Measurements from ENCODE around the gene AKT2.
"Not testable (repeated sequence)": the region's sequence is repeated elsewhere in the genome, so short reads cannot be mapped to it uniquely, and the experiment has no call there.

Gene AKT2

DNA sequence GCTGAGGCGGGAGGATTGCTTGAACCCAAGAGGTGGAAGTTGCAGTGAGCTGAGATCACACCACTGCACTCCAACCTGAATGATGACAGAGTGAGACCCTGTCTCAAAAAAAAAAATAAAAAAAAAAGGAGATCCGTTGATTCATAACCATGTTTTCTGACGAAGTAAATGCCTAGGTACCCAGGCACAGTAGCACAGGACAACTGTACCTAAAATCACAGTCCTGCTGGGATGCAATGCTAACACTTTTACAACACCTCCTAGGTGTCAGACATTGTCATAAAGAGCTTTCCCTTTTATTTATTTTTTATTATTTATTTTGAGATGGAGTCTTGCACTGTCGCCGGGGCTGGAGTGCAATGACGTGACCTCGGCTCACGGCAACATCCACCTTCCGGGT, 64.5 kb downstream of the AKT2 start:
- H3K36me3 ChIP-seq (ENCODE audit: control insufficient read depth in 1 of 2, insufficient read depth in 2 of 2, low read length in 2 of 2), result no peaks in the 10 kb centered on the region
- no peaks in the 10 kb centered on the region for H3K79me2 ChIP-seq (ENCODE audit: control insufficient read depth, insufficient read depth, low read length, poor library complexity)
- H4K8ac ChIP-seq (ENCODE audit: low read depth, low read length), result no peak overlapping the region
- H3K27me3 ChIP-seq (ENCODE audit: insufficient read depth, low read length), result peaks cover 27% of the 10 kb centered on the region
- no peak overlapping the region for H2AK5ac ChIP-seq (ENCODE audit: low read length)
- H2BK120ac ChIP-seq (ENCODE audit: insufficient read depth, low read length, poor library complexity), result no peak overlapping the region
- DNase-seq, result no peak
- no peak overlapping the region for H3K4me2 ChIP-seq (ENCODE audit: low read length)
- no peak overlapping the region for H2BK12ac ChIP-seq (ENCODE audit: low read length)
- no peak overlapping the region for H3K4me3 ChIP-seq (ENCODE audit: low read depth, low read length)
- peaks cover 1% of the 10 kb centered on the region for H3K9me3 ChIP-seq (ENCODE audit: insufficient read depth, low read depth, low read length)
- no peak overlapping the region for H4K91ac ChIP-seq (ENCODE audit: low read depth, low read length)
- no peak overlapping the region for H4K12ac ChIP-seq (ENCODE audit: low read depth, low read length)
- H3K14ac ChIP-seq (ENCODE audit: low read length), result no peak overlapping the region
- no peak overlapping the region for H2AFZ ChIP-seq (ENCODE audit: insufficient read depth, low read length, poor library complexity)
- H3K79me1 ChIP-seq (ENCODE audit: low read length), result no peaks in the 10 kb centered on the region
- H2BK5ac ChIP-seq (ENCODE audit: low read depth, low read length, poor library complexity), result no peak overlapping the region
- H3K23ac ChIP-seq (ENCODE audit: low read length), result no peak overlapping the region
- H3K18ac ChIP-seq (ENCODE audit: low read length), result no peak overlapping the region
- H3K4me1 ChIP-seq (ENCODE audit: control insufficient read depth in 1 of 2, insufficient read depth in 2 of 2, low read length in 2 of 2), result peaks cover 2 to 3% of the 10 kb centered on the region in 2 experiments
- H3K9ac ChIP-seq (ENCODE audit: low read length), result no peak overlapping the region
- H3K27ac ChIP-seq (ENCODE audit: low read depth, low read length), result no peak overlapping the region
- H3K4ac ChIP-seq (ENCODE audit: low read depth, low read length), result no peak overlapping the region
- no CpG with 5 or more reads among the region's 9 CpGs for WGBS (ENCODE audit: extremely low coverage, insufficient coverage, insufficient read length)

DNA sequence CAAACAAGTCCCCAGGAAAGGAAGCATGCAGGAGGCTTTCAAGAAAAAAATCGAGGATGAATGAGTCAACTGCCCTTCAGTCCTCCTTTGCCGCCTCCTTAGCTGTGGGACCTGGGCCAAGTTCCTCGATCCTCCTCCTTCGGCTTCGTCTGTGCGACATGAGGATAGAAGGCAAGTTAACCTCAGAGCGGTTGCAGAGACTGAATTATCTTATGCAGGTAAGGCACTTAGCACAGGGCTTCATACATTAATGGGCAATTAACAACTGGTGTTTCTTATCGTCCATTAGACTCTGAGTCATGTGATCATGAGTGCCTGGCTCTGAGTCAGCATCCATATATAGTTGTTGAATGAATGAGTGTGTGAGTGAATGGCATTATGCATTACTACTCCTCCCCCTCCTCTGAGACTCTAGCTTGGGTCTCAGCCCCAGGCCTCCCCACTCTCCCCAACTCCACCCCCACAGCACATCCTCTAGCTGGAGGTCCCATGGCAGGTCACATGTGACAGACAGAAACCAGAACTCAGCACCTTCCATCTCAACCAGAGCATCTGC, 65.3 kb downstream of the AKT2 start:
- H2BK12ac ChIP-seq (ENCODE audit: low read length), result no peak overlapping the region
- H2AK5ac ChIP-seq (ENCODE audit: low read length), result no peak overlapping the region
- no peak overlapping the region for H2AFZ ChIP-seq (ENCODE audit: insufficient read depth, low read length, poor library complexity)
- H3K18ac ChIP-seq (ENCODE audit: low read length), result no peak overlapping the region
- H3K9me3 ChIP-seq (ENCODE audit: insufficient read depth, low read depth, low read length), result peaks cover 1% of the 10 kb centered on the region
- peaks cover 2 to 3% of the 10 kb centered on the region in 2 experiments for H3K4me1 ChIP-seq (ENCODE audit: control insufficient read depth in 1 of 2, insufficient read depth in 2 of 2, low read length in 2 of 2)
- H3K27me3 ChIP-seq (ENCODE audit: insufficient read depth, low read length), result peaks cover 23% of the 10 kb centered on the region
- H3K23ac ChIP-seq (ENCODE audit: low read length), result no peak overlapping the region
- no peak overlapping the region for H3K9ac ChIP-seq (ENCODE audit: low read length)
- no peak overlapping the region for H3K4me2 ChIP-seq (ENCODE audit: low read length)
- no peaks in the 10 kb centered on the region for H3K79me1 ChIP-seq (ENCODE audit: low read length)
- no peak overlapping the region for H2BK120ac ChIP-seq (ENCODE audit: insufficient read depth, low read length, poor library complexity)
- no peak overlapping the region for H3K14ac ChIP-seq (ENCODE audit: low read length)
- no peak overlapping the region for H3K4me3 ChIP-seq (ENCODE audit: low read depth, low read length)
- no peak overlapping the region for H4K91ac ChIP-seq (ENCODE audit: low read depth, low read length)
- no peak overlapping the region for H3K4ac ChIP-seq (ENCODE audit: low read depth, low read length)
- H3K79me2 ChIP-seq (ENCODE audit: control insufficient read depth, insufficient read depth, low read length, poor library complexity), result no peaks in the 10 kb centered on the region
- no peak overlapping the region for H2BK5ac ChIP-seq (ENCODE audit: low read depth, low read length, poor library complexity)
- H4K8ac ChIP-seq (ENCODE audit: low read depth, low read length), result no peak overlapping the region
- DNase-seq, result peak in 1 of 2 donors; percentile 37
- H3K36me3 ChIP-seq (ENCODE audit: control insufficient read depth in 1 of 2, insufficient read depth in 2 of 2, low read length in 2 of 2), result no peaks in the 10 kb centered on the region
- no peak overlapping the region for H3K27ac ChIP-seq (ENCODE audit: low read depth, low read length)
- no CpG with 5 or more reads among the region's 8 CpGs for WGBS (ENCODE audit: extremely low coverage, insufficient coverage, insufficient read length)
- H4K12ac ChIP-seq (ENCODE audit: low read depth, low read length), result no peak overlapping the region

DNA sequence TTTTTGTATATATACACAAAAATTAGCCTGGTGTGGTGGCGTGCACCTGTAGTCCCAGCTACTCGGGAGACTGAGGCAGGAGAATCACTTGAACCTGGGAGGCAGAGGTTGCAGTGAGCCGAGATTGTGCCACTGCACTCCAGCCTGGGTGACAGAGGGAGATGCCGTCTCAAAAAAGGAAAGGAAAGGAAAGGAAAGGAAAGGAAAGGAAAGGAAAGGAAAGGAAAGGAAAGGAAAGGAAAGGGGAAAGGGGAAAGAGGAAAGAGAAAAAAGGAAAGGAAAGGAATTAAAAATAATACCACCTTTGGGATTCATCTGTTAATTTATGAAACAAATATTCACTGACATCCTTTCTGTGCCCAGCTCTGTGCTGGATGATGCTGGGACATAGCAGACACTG, 66.1 kb downstream of the AKT2 start:
- H3K36me3 ChIP-seq (ENCODE audit: control insufficient read depth in 1 of 2, insufficient read depth in 2 of 2, low read length in 2 of 2); H2AK5ac ChIP-seq (ENCODE audit: low read length); H3K79me2 ChIP-seq (ENCODE audit: control insufficient read depth, insufficient read depth, low read length, poor library complexity); H3K4me2 ChIP-seq (ENCODE audit: low read length); H3K14ac ChIP-seq (ENCODE audit: low read length); DNase-seq; H2BK12ac ChIP-seq (ENCODE audit: low read length); H4K12ac ChIP-seq (ENCODE audit: low read depth, low read length); H4K91ac ChIP-seq (ENCODE audit: low read depth, low read length); H3K4me3 ChIP-seq (ENCODE audit: low read depth, low read length); H3K9ac ChIP-seq (ENCODE audit: low read length); H4K8ac ChIP-seq (ENCODE audit: low read depth, low read length); H3K4ac ChIP-seq (ENCODE audit: low read depth, low read length); H3K79me1 ChIP-seq (ENCODE audit: low read length); H3K9me3 ChIP-seq (ENCODE audit: insufficient read depth, low read depth, low read length); H3K27ac ChIP-seq (ENCODE audit: low read depth, low read length); H3K4me1 ChIP-seq (ENCODE audit: control insufficient read depth in 1 of 2, insufficient read depth in 2 of 2, low read length in 2 of 2); H2BK5ac ChIP-seq (ENCODE audit: low read depth, low read length, poor library complexity); H3K23ac ChIP-seq (ENCODE audit: low read length); H3K18ac ChIP-seq (ENCODE audit: low read length); H2BK120ac ChIP-seq (ENCODE audit: insufficient read depth, low read length, poor library complexity); H2AFZ ChIP-seq (ENCODE audit: insufficient read depth, low read length, poor library complexity): not testable (repeated sequence)
- peaks cover 23% of the 10 kb centered on the region for H3K27me3 ChIP-seq (ENCODE audit: insufficient read depth, low read length)
- WGBS (ENCODE audit: extremely low coverage, insufficient coverage, insufficient read length), result no CpG with 5 or more reads among the region's 4 CpGs

DNA sequence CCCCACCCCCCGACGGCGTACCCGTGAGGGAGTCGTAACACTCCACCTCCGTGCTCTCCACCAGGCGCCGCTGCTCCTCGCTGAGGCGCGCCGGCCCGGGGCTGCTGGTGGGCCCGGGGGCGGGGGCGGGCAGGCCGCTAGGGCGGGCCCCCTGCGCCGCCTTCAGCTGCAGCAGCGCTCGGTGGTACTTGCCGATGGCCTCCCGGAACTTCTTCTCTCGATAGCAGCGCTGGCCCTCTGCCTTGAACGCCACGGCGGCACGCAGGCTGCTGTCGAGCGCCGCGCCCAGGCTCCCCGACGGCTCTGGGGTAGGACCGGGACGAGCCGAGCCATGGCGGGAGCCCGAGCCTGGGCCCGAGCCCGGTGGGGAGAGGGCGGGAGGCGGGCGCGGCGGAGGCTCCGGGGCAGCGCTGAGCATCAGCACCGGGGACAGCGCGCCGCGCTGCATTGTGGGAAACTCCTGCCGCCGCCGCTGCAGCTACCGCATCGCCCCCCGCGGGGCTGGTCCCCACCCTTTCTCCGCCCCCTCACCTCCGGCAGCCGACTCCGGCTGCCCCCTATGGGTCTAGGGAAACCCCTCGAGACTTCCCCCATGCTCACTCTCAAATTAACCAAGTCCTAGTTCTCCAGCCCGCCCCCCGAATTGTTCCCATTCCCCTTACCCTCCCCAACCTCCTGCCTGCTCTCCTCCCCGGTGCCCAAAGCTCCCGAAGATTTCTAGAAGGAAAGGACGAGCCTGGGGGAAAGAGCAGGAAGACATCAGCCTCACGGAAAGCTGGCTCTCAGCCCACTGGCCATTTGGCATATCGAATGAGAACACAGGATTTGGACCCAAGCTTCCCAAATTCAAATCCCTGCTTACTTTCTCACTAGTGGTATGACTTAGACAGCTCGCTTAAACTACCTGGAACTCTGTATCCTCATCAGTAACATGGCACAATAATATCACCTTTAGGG, 66.9 kb downstream of the AKT2 start, which contains the start of gene TTC9B:
Gene TTC9B, minus strand, starts transcription at position 451 of the 957 bp plus-strand sequence. Its CDS starts 3 bp downstream, at position 448.
- no peak within 1 kb of the TSS for H3K23ac ChIP-seq (ENCODE audit: low read length)
- H3K18ac ChIP-seq (ENCODE audit: low read length), result no peak within 1 kb of the TSS
- H3K14ac ChIP-seq (ENCODE audit: low read length), result no peak within 1 kb of the TSS
- no peak within 1 kb of the TSS for H4K12ac ChIP-seq (ENCODE audit: low read depth, low read length)
- no CpG with 5 or more reads among the region's 75 CpGs for WGBS (ENCODE audit: extremely low coverage, insufficient coverage, insufficient read length)
- no peak within 1 kb of the TSS for H2BK5ac ChIP-seq (ENCODE audit: low read depth, low read length, poor library complexity)
- peak in 1 of 2 donors; percentile 24 for DNase-seq
- H2BK12ac ChIP-seq (ENCODE audit: low read length), result no peak within 1 kb of the TSS
- peaks cover 2 to 3% of the 10 kb centered on the region in 2 experiments for H3K4me1 ChIP-seq (ENCODE audit: control insufficient read depth in 1 of 2, insufficient read depth in 2 of 2, low read length in 2 of 2)
- H3K4me3 ChIP-seq (ENCODE audit: low read depth, low read length), result no peak within 1 kb of the TSS
- H3K9me3 ChIP-seq (ENCODE audit: insufficient read depth, low read depth, low read length), result peaks cover 1% of the 10 kb centered on the region
- H4K8ac ChIP-seq (ENCODE audit: low read depth, low read length), result no peak within 1 kb of the TSS
- H3K4ac ChIP-seq (ENCODE audit: low read depth, low read length), result no peak within 1 kb of the TSS
- H2BK120ac ChIP-seq (ENCODE audit: insufficient read depth, low read length, poor library complexity), result no peak within 1 kb of the TSS
- no peak within 1 kb of the TSS for H2AK5ac ChIP-seq (ENCODE audit: low read length)
- no peaks in the 10 kb centered on the region for H3K36me3 ChIP-seq (ENCODE audit: control insufficient read depth in 1 of 2, insufficient read depth in 2 of 2, low read length in 2 of 2)
- H3K79me1 ChIP-seq (ENCODE audit: low read length), result no peaks in the 10 kb centered on the region
- H3K79me2 ChIP-seq (ENCODE audit: control insufficient read depth, insufficient read depth, low read length, poor library complexity), result no peaks in the 10 kb centered on the region
- no peak within 1 kb of the TSS for H3K27ac ChIP-seq (ENCODE audit: low read depth, low read length)
- peaks cover 23% of the 10 kb centered on the region for H3K27me3 ChIP-seq (ENCODE audit: insufficient read depth, low read length)
- H3K4me2 ChIP-seq (ENCODE audit: low read length), result peak within 1 kb of the TSS; percentile 29
- H3K9ac ChIP-seq (ENCODE audit: low read length), result no peak within 1 kb of the TSS
- H4K91ac ChIP-seq (ENCODE audit: low read depth, low read length), result no peak within 1 kb of the TSS
- H2AFZ ChIP-seq (ENCODE audit: insufficient read depth, low read length, poor library complexity), result no peak within 1 kb of the TSS

Data from trophoblast cell (in vitro differentiated cells and primary cell).